ENCODE measurements around the gene DAP3. TPM values are rescaled to one million over a fixed set of nuclear protein-coding genes. Genes with fewer than 3 reads are reported as not detected.
"Not testable (repeated sequence)": the region's sequence is repeated elsewhere in the genome, so short reads cannot be mapped to it uniquely, and the experiment has no call there.

The DAP3 gene
- total RNA-seq, 2 donors from 2014 or later = 107 to 112 TPM

- Mint-ChIP-seq H3K9me3 (no peaks in the 10 kb centered on the region), H3K27me3 (ENCODE audit: insufficient read depth) (no peaks in the 10 kb centered on the region), H3K27ac (no peak overlapping the region), H3K4me1 (no peaks in the 10 kb centered on the region), H3K36me3 (ENCODE audit: low read depth) (peaks cover 62% of the 10 kb centered on the region), H3K4me3 (no peak overlapping the region)
- no peak for DNase-seq
- Histone ChIP-seq H3K4me1 (ENCODE audit: control insufficient read depth, insufficient read depth, low read length) (no peaks in the 10 kb centered on the region), H3K9me3 (ENCODE audit: control insufficient read depth, low read length) (no peaks in the 10 kb centered on the region), H3K27me3 (ENCODE audit: control insufficient read depth, insufficient read depth, low read length, poor library complexity, severe bottlenecking) (no peaks in the 10 kb centered on the region), H3K36me3 (ENCODE audit: control insufficient read depth, insufficient read depth, low read length) (peaks cover 60% of the 10 kb centered on the region), H3K4me3 (ENCODE audit: low read length) (no peak overlapping the region), H3K9ac (ENCODE audit: extremely low read depth, low read length, poor library complexity, severe bottlenecking) (no peak overlapping the region), H3K27ac (ENCODE audit: low read depth, low read length) (no peak overlapping the region)
- 96 to 99% methylated on average over 3 to 7 of the region's 7 CpGs for WGBS, 2 experiments (ENCODE audit: insufficient coverage in 1 of 2, insufficient read length in 1 of 2)
- no peak for TF ChIP-seq CTCF (conservative IDR thresholded peaks at IDR 0.05)
Measured at GRCh38 chr1:155717041-155717440, 28.1 kb downstream of the DAP3 start.

DNA sequence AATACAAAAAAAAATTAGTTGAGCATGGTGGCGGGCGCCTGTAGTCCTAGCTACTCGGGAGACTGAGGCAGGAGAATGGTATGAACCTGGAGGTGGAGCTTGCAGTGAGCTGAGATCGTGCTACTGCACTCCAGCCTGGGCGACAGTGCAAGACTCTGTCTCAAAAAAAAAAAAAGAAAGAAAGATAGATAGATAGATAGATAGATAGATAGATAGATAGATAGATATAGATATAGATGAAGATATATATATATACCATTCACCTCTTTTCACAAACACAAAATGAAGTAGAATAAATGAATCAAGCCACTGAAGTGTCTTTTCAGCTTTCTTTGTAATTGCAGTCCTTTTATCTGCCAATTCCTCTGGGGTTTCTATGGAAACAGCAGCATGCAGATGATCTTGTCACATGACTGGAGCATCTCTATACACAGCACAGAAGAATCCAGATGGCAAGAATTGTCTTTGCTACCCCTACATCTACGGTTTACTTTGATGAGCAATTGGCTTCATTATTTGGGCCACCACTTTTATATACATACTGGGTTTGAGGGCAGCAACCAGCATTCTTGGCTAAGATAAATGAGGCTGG lies 29.7 kb downstream of the DAP3 start:
- not testable (repeated sequence) for H3K27ac Mint-ChIP-seq; H3K9ac ChIP-seq (ENCODE audit: extremely low read depth, low read length, poor library complexity, severe bottlenecking); H3K9me3 Mint-ChIP-seq; H3K4me1 Mint-ChIP-seq; H3K9me3 ChIP-seq (ENCODE audit: control insufficient read depth, low read length); H3K27me3 ChIP-seq (ENCODE audit: control insufficient read depth, insufficient read depth, low read length, poor library complexity, severe bottlenecking); H3K4me1 ChIP-seq (ENCODE audit: control insufficient read depth, insufficient read depth, low read length); H3K27ac ChIP-seq (ENCODE audit: low read depth, low read length); H3K4me3 ChIP-seq (ENCODE audit: low read length); H3K4me3 Mint-ChIP-seq; DNase-seq; H3K27me3 Mint-ChIP-seq (ENCODE audit: insufficient read depth)
- 82 to 95% methylated on average over 3 to 6 of the region's 6 CpGs for WGBS, 2 experiments (ENCODE audit: insufficient coverage in 1 of 2, insufficient read length in 1 of 2)
- peaks cover 57% of the 10 kb centered on the region for H3K36me3 Mint-ChIP-seq (ENCODE audit: low read depth)
- H3K36me3 ChIP-seq (ENCODE audit: control insufficient read depth, insufficient read depth, low read length) = peaks cover 62% of the 10 kb centered on the region

DNA sequence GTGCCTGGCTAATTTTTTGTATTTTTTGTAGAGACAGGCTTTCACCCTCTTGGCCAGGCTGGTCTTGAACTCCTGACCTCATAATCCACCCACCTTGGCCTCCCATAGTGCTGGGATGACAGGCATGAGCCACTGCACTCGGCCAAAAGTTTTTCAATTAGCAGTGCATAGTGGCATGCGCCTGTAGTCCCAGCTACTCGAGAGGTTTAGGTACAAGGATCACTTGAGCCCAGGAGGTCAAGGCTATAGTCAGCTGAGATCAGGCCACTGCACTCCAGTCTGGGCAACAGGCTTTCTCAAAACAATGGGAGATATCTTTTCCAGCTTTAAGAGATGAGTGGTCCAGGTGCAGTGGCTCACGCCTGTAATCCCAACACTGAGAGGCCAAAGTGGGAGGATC lies 30.8 kb downstream of the DAP3 start:
- no peaks in the 10 kb centered on the region for H3K4me1 Mint-ChIP-seq
- no peak overlapping the region for H3K4me3 ChIP-seq (ENCODE audit: low read length)
- H3K27me3 ChIP-seq (ENCODE audit: control insufficient read depth, insufficient read depth, low read length, poor library complexity, severe bottlenecking) = no peaks in the 10 kb centered on the region
- no peak overlapping the region for H3K9ac ChIP-seq (ENCODE audit: extremely low read depth, low read length, poor library complexity, severe bottlenecking)
- H3K36me3 ChIP-seq (ENCODE audit: control insufficient read depth, insufficient read depth, low read length) = peaks cover 58% of the 10 kb centered on the region
- no peaks in the 10 kb centered on the region for H3K27me3 Mint-ChIP-seq (ENCODE audit: insufficient read depth)
- no peak for TF ChIP-seq CTCF (conservative IDR thresholded peaks at IDR 0.05)
- no peaks in the 10 kb centered on the region for H3K9me3 ChIP-seq (ENCODE audit: control insufficient read depth, low read length)
- no peak overlapping the region for H3K4me3 Mint-ChIP-seq
- H3K9me3 Mint-ChIP-seq = no peaks in the 10 kb centered on the region
- H3K27ac Mint-ChIP-seq = no peak overlapping the region
- H3K36me3 Mint-ChIP-seq (ENCODE audit: low read depth) = peaks cover 50% of the 10 kb centered on the region
- H3K4me1 ChIP-seq (ENCODE audit: control insufficient read depth, insufficient read depth, low read length) = no peaks in the 10 kb centered on the region
- DNase-seq = no peak
- WGBS, 2 experiments (ENCODE audit: insufficient coverage in 1 of 2, insufficient read length in 1 of 2) = 93 to 94% methylated on average over 4 of the region's 4 CpGs
- no peak overlapping the region for H3K27ac ChIP-seq (ENCODE audit: low read depth, low read length)

DNA sequence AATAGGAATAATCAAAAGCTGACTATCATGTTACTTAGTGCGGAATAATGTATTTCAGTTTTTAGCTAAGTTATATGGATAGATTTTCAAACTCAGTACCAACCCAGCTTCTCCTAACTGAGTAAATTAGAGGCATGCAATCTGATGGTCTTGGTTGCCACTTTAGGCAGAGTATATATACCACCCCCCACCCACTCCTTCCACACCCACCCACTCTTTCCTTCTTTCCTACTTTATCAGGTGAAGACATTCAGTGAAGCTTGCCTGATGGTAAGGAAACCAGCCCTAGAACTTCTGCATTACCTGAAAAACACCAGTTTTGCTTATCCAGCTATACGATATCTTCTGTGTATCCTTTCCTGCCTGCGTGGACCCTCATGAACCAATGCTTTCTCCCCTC lies 36.3 kb downstream of the DAP3 start:
- DNase-seq = no peak
- Histone ChIP-seq H3K36me3 (ENCODE audit: control insufficient read depth, insufficient read depth, low read length) (peaks cover 55% of the 10 kb centered on the region), H3K4me3 (ENCODE audit: low read length) (no peak overlapping the region), H3K27ac (ENCODE audit: low read depth, low read length) (no peak overlapping the region), H3K4me1 (ENCODE audit: control insufficient read depth, insufficient read depth, low read length) (no peaks in the 10 kb centered on the region), H3K27me3 (ENCODE audit: control insufficient read depth, insufficient read depth, low read length, poor library complexity, severe bottlenecking) (no peaks in the 10 kb centered on the region), H3K9ac (ENCODE audit: extremely low read depth, low read length, poor library complexity, severe bottlenecking) (no peak overlapping the region), H3K9me3 (ENCODE audit: control insufficient read depth, low read length) (no peaks in the 10 kb centered on the region)
- H3K9me3 Mint-ChIP-seq = no peaks in the 10 kb centered on the region
- H3K4me1 Mint-ChIP-seq = no peaks in the 10 kb centered on the region
- peaks cover 45% of the 10 kb centered on the region for H3K36me3 Mint-ChIP-seq (ENCODE audit: low read depth)
- TF ChIP-seq CTCF (conservative IDR thresholded peaks at IDR 0.05) = no peak
- H3K4me3 Mint-ChIP-seq = no peak overlapping the region
- 99 to 100% methylated on average over 2 to 3 of the region's 3 CpGs for WGBS, 2 experiments (ENCODE audit: insufficient coverage in 1 of 2, insufficient read length in 1 of 2)
- H3K27ac Mint-ChIP-seq = no peak overlapping the region
- H3K27me3 Mint-ChIP-seq (ENCODE audit: insufficient read depth) = no peaks in the 10 kb centered on the region
